GM12878 (cell line): ENCODE results near the gene BPGM. TPM values are rescaled to one million over a fixed set of nuclear protein-coding genes. Genes with fewer than 3 reads are reported as not detected.

Experiments used
- BHLHE40 ChIP-seq, 2 experiments: fragments of 450-650 bp in 1 of 2; IDR thresholded peaks; 2 replicates each; pipeline ENCODE4 v1.6.1; 2011 to 2017; ENCODE audit warnings: low read depth in 2 of 2, borderline replicate concordance in 1 of 2, improper control_type of control experiment in 1 of 2, low read length in 1 of 2, mild to moderate bottlenecking in 1 of 2
- CBFB ChIP-seq: IDR thresholded peaks from 2 replicates; pipeline ENCODE4 v1.6.1; 2016; ENCODE audit warnings: antibody characterized with exemption, low read depth
- CEBPZ ChIP-seq: fragments of 150-350 bp; IDR thresholded peaks from 2 replicates; pipeline ENCODE4 v1.6.1; 2016; ENCODE audit warnings: low read depth, low read length
- CTCF ChIP-seq, 3 experiments: IDR thresholded peaks in 2 of 3; conservative IDR thresholded peaks in 1 of 3; 2 replicates each; pipeline ENCODE4 v1.5.1; 2011; ENCODE audit warnings: low read depth in 3 of 3, low read length in 3 of 3, mild to moderate bottlenecking in 3 of 3, control low read depth in 2 of 3, moderate library complexity in 2 of 3, inconsistent platforms in 1 of 3, mixed read lengths in 1 of 3; ENCODE audit not compliant: control insufficient read depth in 2 of 3, insufficient read depth in 1 of 3; ENCODE audit errors: extremely low read depth in 1 of 3
- E4F1 ChIP-seq: fragments of 450-650 bp; IDR thresholded peaks from 2 replicates; pipeline ENCODE4 v1.6.1; 2018; ENCODE audit warnings: borderline replicate concordance, mild to moderate bottlenecking; ENCODE audit not compliant: partially characterized antibody
- EED ChIP-seq: sonication (generic); IDR thresholded peaks from 2 replicates; pipeline ENCODE4 v1.6.1; 2016; ENCODE audit warnings: antibody characterized with exemption, low read depth
- EGR1 ChIP-seq, 2 experiments: IDR thresholded peaks; 1 replicate in 1 of 2; 2 replicates in 1 of 2; pipeline ENCODE4 v1.6.1; 2011 to 2012; ENCODE audit warnings: low read depth in 2 of 2, low read length in 2 of 2, borderline replicate concordance in 1 of 2, mild to moderate bottlenecking in 1 of 2, moderate library complexity in 1 of 2
- ETV6 ChIP-seq, 2 experiments: fragments of 450-650 bp in 1 of 2; IDR thresholded peaks in 1 of 2; conservative IDR thresholded peaks in 1 of 2; 2 replicates each; pipeline ENCODE4 v1.6.1; 2014; ENCODE audit warnings: antibody characterized with exemption in 1 of 2, borderline replicate concordance in 1 of 2, low read depth in 1 of 2, mild to moderate bottlenecking in 1 of 2, moderate library complexity in 1 of 2
- FOXK2 ChIP-seq: fragments of 450-650 bp; IDR thresholded peaks from 2 replicates; pipeline ENCODE4 v1.6.1; 2017; ENCODE audit warnings: mild to moderate bottlenecking, moderate library complexity
- FOXM1 ChIP-seq: IDR thresholded peaks from 2 replicates; pipeline ENCODE4 v1.6.1; 2012; ENCODE audit warnings: low read depth, mild to moderate bottlenecking, inconsistent platforms, low read length, moderate library complexity
- HDAC6 ChIP-seq: fragments of 200-600 bp; sonication (generic); IDR thresholded peaks from one replicate; pipeline ENCODE4 v1.8.0; 2017; ENCODE audit warnings: antibody characterized with exemption; ENCODE audit not compliant: unreplicated experiment
- KAT2A ChIP-seq: conservative IDR thresholded peaks from 2 replicates; pipeline ENCODE4 v1.6.1; 2011; ENCODE audit warnings: low read depth, low read length; ENCODE audit not compliant: control insufficient read depth
- PAX5 ChIP-seq: IDR thresholded peaks from 2 replicates; pipeline ENCODE4 v1.6.1; 2011; ENCODE audit warnings: low read depth, low read length, borderline replicate concordance
- RUNX3 ChIP-seq: IDR thresholded peaks from 2 replicates; pipeline ENCODE4 v1.6.1; 2012; ENCODE audit warnings: low read length, inconsistent platforms
- SMC3 ChIP-seq: IDR thresholded peaks from 2 replicates; pipeline ENCODE4 v1.6.1; 2011; ENCODE audit warnings: low read length, improper control_type of control experiment, borderline replicate concordance
- SP1 ChIP-seq: IDR thresholded peaks from one replicate; pipeline ENCODE4 v1.6.1; 2011; ENCODE audit warnings: low read depth, low read length
- TAF1 ChIP-seq: IDR thresholded peaks from 2 replicates; pipeline ENCODE4 v1.6.1; 2011; ENCODE audit warnings: mild to moderate bottlenecking, low read depth, low read length, borderline replicate concordance
- YBX1 ChIP-seq: fragments of 450-650 bp; IDR thresholded peaks from 2 replicates; pipeline ENCODE4 v1.6.1; 2016; ENCODE audit warnings: antibody characterized with exemption
- ZBED1 ChIP-seq: IDR thresholded peaks from 2 replicates; pipeline ENCODE4 v1.6.1; 2016; ENCODE audit warnings: borderline replicate concordance
- ZNF274 ChIP-seq: IDR thresholded peaks from one replicate; pipeline ENCODE4 v1.8.0; 2011; ENCODE audit not compliant: insufficient read length, insufficient read depth
- polyA plus RNA-seq, 11 experiments: library from polyadenylated mRNA; depleted of rRNA in 4 of 11; unstranded in 6 of 11; stranded (reverse) in 5 of 11; fragments of >200 nt; fragmentation: Nextera tagmentation in 4 of 11; fragmentation: Illumina TruSeq in 1 of 11; extraction: Ambion mirVana in 4 of 11; extraction: Trizol in 1 of 11; gene quantifications; 1 replicate in 1 of 11; 2 replicates in 10 of 11; pipeline versions ENCODE4 v1.2.1 to v1.2.3, GENCODE V29; 2011 to 2016; ENCODE audit warnings: inconsistent platforms in 2 of 11, missing spikeins in 2 of 11, low read depth in 1 of 11
- total RNA-seq, 4 experiments: library from RNA; depleted of rRNA in 3 of 4; stranded (reverse); fragments of >200 nt in 3 of 4; fragmentation: Illumina TruSeq in 1 of 4; extraction: Trizol in 1 of 4; gene quantifications; 2 replicates each; pipeline versions ENCODE4 v1.2.1 to v1.2.3, GENCODE V29; 2013 to 2021

Gene BPGM
- total and polyA plus RNA-seq, 10 of the 15 experiments (the other 5 are each of a cell fraction or from before 2014, with no cell fraction given) = 9.0 to 20.1 (median 15.2) TPM

- no peak for TF ChIP-seq ETV6 (conservative IDR thresholded peaks at IDR 0.05 in 1 of 2, IDR thresholded peaks at IDR 0.05 in 1 of 2; ENCODE audit: borderline replicate concordance in 1 of 2, low read depth in 1 of 2)
- no peak for TF ChIP-seq KAT2A
- peak; percentile 23; the same call in 1 of the 2 replicates for TF ChIP-seq EED
- peak; percentile 65; the same call in 1 of the 2 replicates for TF ChIP-seq PAX5
- no peak for TF ChIP-seq SMC3
- TF ChIP-seq E4F1 = peak; percentile 88
- TF ChIP-seq CTCF (IDR thresholded peaks at IDR 0.05 in 2 of 3, conservative IDR thresholded peaks at IDR 0.05 in 1 of 3; ENCODE audit: control insufficient read depth in 2 of 3, extremely low read depth in 1 of 3, insufficient read depth in 1 of 3, low read depth in 3 of 3, low read length in 3 of 3) = peak; percentile 37 to 48 (median 47)
- TF ChIP-seq FOXK2 = no peak
- peak in 1 of 2 experiments; percentile 64; a peak in 1 of 3 replicates for TF ChIP-seq EGR1 (IDR thresholded peaks at IDR 0.05; ENCODE audit: borderline replicate concordance in 1 of 2, low read depth in 2 of 2, low read length in 2 of 2)
- no peak for TF ChIP-seq ZNF274
- TF ChIP-seq BHLHE40 (IDR thresholded peaks at IDR 0.05; ENCODE audit: borderline replicate concordance in 1 of 2, low read depth in 2 of 2, low read length in 1 of 2) = peak in 1 of 2 experiments; percentile 23; a peak in 2 of 4 replicates
- peak; percentile 70 for TF ChIP-seq RUNX3
- no peak for TF ChIP-seq ZBED1
- peak; percentile 93 for TF ChIP-seq CEBPZ
- peak; percentile 88 for TF ChIP-seq CBFB
- 0 out of 2 replicates have a peak, but pooled peaks have one; percentile 30 for TF ChIP-seq FOXM1
- TF ChIP-seq TAF1 = peak; percentile 88
- TF ChIP-seq HDAC6 = peak; percentile 39
- TF ChIP-seq YBX1 = no peak
- peak; percentile 97 for TF ChIP-seq SP1
Measured at GRCh38 chr7:134646425-134647305, at the start of gene BPGM (continued).
